ENCODE measurements around the gene PLEKHG5. TPM values are rescaled to one million over a fixed set of nuclear protein-coding genes. Genes with fewer than 3 reads are reported as not detected.
"Not testable (repeated sequence)": the region's sequence is repeated elsewhere in the genome, so short reads cannot be mapped to it uniquely, and the experiment has no call there.

PLEKHG5 gene
- total and polyA plus RNA-seq, 11 donors, result 7.2 to 20.2 (median 15.2) TPM

GRCh38 chr1:6435547-6435946, 55.9 kb downstream of the PLEKHG5 start:
- Histone ChIP-seq H3K9me3 (no peaks in the 10 kb centered on the region), H3K27ac (no peak overlapping the region), H3K36me3 (no peaks in the 10 kb centered on the region), H3K27me3 (peaks cover 1 to 39% (median 18%) of the 10 kb centered on the region in 9 donors), H3K4me1 (peaks cover 0 to 6% (median 0%) of the 10 kb centered on the region in 12 donors), H3K4me3 (no peak overlapping the region)
- 76 to 100% (median 90%) methylated on average over 2 to 3 of the region's 3 CpGs for WGBS, 4 donors
- intact Hi-C loops (cut with DNase I), result loop anchor here in 2 of 10 donors (5.0 kb wide), 2 partner anchors 73 to 188 kb away; no protein-coding TSS in a partner anchor
- DNase-seq, result no peak
- no peak for ATAC-seq
- TF ChIP-seq POLR2A (IDR thresholded peaks at IDR 0.05) (no peak), CTCF (IDR thresholded peaks at IDR 0.05) (no peak)

- no peaks in the 10 kb centered on the region for H3K36me3 ChIP-seq
- no peak overlapping the region for H3K4me3 ChIP-seq
- WGBS, 4 donors, result 84 to 91% (median 89%) methylated on average over 15 of the region's 15 CpGs
- no peak overlapping the region for H3K27ac ChIP-seq
- no peak for TF ChIP-seq POLR2A (IDR thresholded peaks at IDR 0.05)
- TF ChIP-seq CTCF (IDR thresholded peaks at IDR 0.05), result no peak
- ATAC-seq (no peak), DNase-seq (no peak)
- H3K9me3 ChIP-seq, result no peaks in the 10 kb centered on the region
- H3K27me3 ChIP-seq, result peaks cover 0 to 37% (median 19%) of the 10 kb centered on the region in 9 donors
- intact Hi-C loops (cut with DNase I), result loop anchor here in 2 of 10 donors (5.0 kb wide), 2 partner anchors 73 to 188 kb away; no protein-coding TSS in a partner anchor
- H3K4me1 ChIP-seq, result peaks cover 0 to 4% (median 0%) of the 10 kb centered on the region in 12 donors
Measured at GRCh38 chr1:6435129-6435528, 56.3 kb downstream of the PLEKHG5 start.

- WGBS, 4 donors, result 74 to 83% (median 77%) methylated on average over 5 of the region's 5 CpGs
- H3K36me3 ChIP-seq, result no peaks in the 10 kb centered on the region
- no peak for DNase-seq
- H3K27ac ChIP-seq, result no peak overlapping the region
- intact Hi-C loops (cut with DNase I), result no loop called here
- H3K27me3 ChIP-seq, result peaks cover 0 to 33% (median 10%) of the 10 kb centered on the region in 9 donors
- H3K4me3 ChIP-seq, result no peak overlapping the region
- ATAC-seq, result no peak
- H3K4me1 ChIP-seq, result peaks cover 0 to 9% (median 0%) of the 10 kb centered on the region in 12 donors
- no peak for TF ChIP-seq CTCF (IDR thresholded peaks at IDR 0.05)
- H3K9me3 ChIP-seq, result no peaks in the 10 kb centered on the region
Measured at GRCh38 chr1:6434186-6434585, 57.3 kb downstream of the PLEKHG5 start.

- not testable (repeated sequence) for ATAC-seq
- 67 to 79% (median 77%) methylated on average over 10 to 13 of the region's 13 CpGs for WGBS, 4 donors
Measured at GRCh38 chr1:6431645-6432579, 59.6 kb downstream of the PLEKHG5 start.

GRCh38 chr1:6429660-6430411, 61.6 kb downstream of the PLEKHG5 start:
- DNase-seq; H3K4me3 ChIP-seq; intact Hi-C loops (cut with DNase I); H3K36me3 ChIP-seq; H3K27ac ChIP-seq; H3K9me3 ChIP-seq: not testable (repeated sequence)
- Histone ChIP-seq H3K27me3 (peaks cover 18 to 53% (median 36%) of the 10 kb centered on the region in 9 donors), H3K4me1 (peaks cover 0 to 14% (median 1%) of the 10 kb centered on the region in 12 donors)
- WGBS, 4 donors, result 23 to 38% (median 32%) methylated on average over 15 to 19 of the region's 19 CpGs
- peak in 1 of 4 donors; percentile 24 for ATAC-seq

More at GRCh38 chr1:6431645-6432579, 59.6 kb downstream of the PLEKHG5 start:
- DNase-seq; intact Hi-C loops (cut with DNase I); H3K4me1 ChIP-seq; H3K27ac ChIP-seq; H3K36me3 ChIP-seq; H3K4me3 ChIP-seq; H3K9me3 ChIP-seq: not testable (repeated sequence)
- H3K27me3 ChIP-seq, result peaks cover 0 to 32% (median 15%) of the 10 kb centered on the region in 9 donors

GRCh38 chr1:6428453-6428852, 63.0 kb downstream of the PLEKHG5 start:
- H3K36me3 ChIP-seq; H3K9me3 ChIP-seq; H3K27ac ChIP-seq; intact Hi-C loops (cut with DNase I); ATAC-seq; DNase-seq; H3K4me3 ChIP-seq: not testable (repeated sequence)
- 71 to 93% (median 83%) methylated on average over 1 to 6 of the region's 6 CpGs for WGBS, 4 donors
- Histone ChIP-seq H3K4me1 (peaks cover 4 to 28% (median 10%) of the 10 kb centered on the region in 12 donors), H3K27me3 (peaks cover 29 to 66% (median 49%) of the 10 kb centered on the region in 9 donors)

Measured in heart left ventricle (tissue), 16 donors.